ENCODE data around the gene MIX23. TPM values are rescaled to one million over a fixed set of nuclear protein-coding genes. Genes with fewer than 3 reads are reported as not detected.

The MIX23 gene
- total and polyA plus RNA-seq, 10 of the 15 experiments (the other 5 are each of a cell fraction or from before 2014, with no cell fraction given): 30.0 to 176 (median 62.4) TPM

- TF ChIP-seq BCL3 (IDR thresholded peaks at IDR 0.05; ENCODE audit: borderline replicate concordance, insufficient read depth, low read depth, low read length, poor library complexity, severe bottlenecking) (no peak), DPF2 (IDR thresholded peaks at IDR 0.05) (peak; percentile 18; the same call in 1 of the 2 replicates), IRF4 (IDR thresholded peaks at IDR 0.05; ENCODE audit: low read depth, low read length) (no peak), HDAC2 (IDR thresholded peaks at IDR 0.05) (no peak), PAX5 (IDR thresholded peaks at IDR 0.05; ENCODE audit: borderline replicate concordance, low read depth, low read length) (no peak), ZBED1 (IDR thresholded peaks at IDR 0.05; ENCODE audit: borderline replicate concordance) (no peak), SMAD5 (IDR thresholded peaks at IDR 0.05; ENCODE audit: low read depth) (no peak)
Measured at GRCh38 chr3:122325769-122326168, 57.3 kb downstream of the MIX23 start (continued).

- POLR2A ChIA-PET: interaction anchor here (1.0 to 1.4 kb wide), 5 partner anchors 13 to 60 kb away, joined by 3 to 5 read pairs (median 3); partner anchors contain the start of gene FAM162A
Measured at GRCh38 chr3:122324871-122325323, 58.1 kb downstream of the MIX23 start, which contains the start of gene CSTA. CSTA (plus strand) TSS chr3:122325248; CDS start chr3:122325293, 45 bp downstream.

More at GRCh38 chr3:122324871-122325323, 58.1 kb downstream of the MIX23 start, which contains the start of gene CSTA:
- no peaks in the 10 kb centered on the region for H3K79me2 ChIP-seq (ENCODE audit: control insufficient read depth, insufficient read depth, low read length)
- H3K27me3 ChIP-seq (replicated peaks in 1 of 2; ENCODE audit: control insufficient read depth in 2 of 2, insufficient read depth in 2 of 2, low read length in 1 of 2): no peaks in the 10 kb centered on the region
- H2AFZ ChIP-seq (ENCODE audit: control insufficient read depth, low read depth, low read length): peak within 1 kb of the TSS; percentile 26
- FAIRE-seq: no peak
- no peaks in the 10 kb centered on the region; the same call in 2 of the 3 replicates for H3K9me3 ChIP-seq (replicated peaks; ENCODE audit: control insufficient read depth, insufficient read depth, low read length)
- H4K20me1 ChIP-seq (ENCODE audit: control insufficient read depth, insufficient read depth): no peaks in the 10 kb centered on the region
- no peak for ATAC-seq
- H3K27ac ChIP-seq (ENCODE audit: control insufficient read depth, insufficient read depth): no peak within 1 kb of the TSS
- peaks cover 37% of the 10 kb centered on the region for H3K4me1 ChIP-seq (ENCODE audit: control insufficient read depth, insufficient read depth, low read length)
- intact Hi-C loops (cut with micrococcal nuclease; ENCODE audit: unreplicated experiment): no loop called here
- H3K9ac ChIP-seq (ENCODE audit: control insufficient read depth, insufficient read depth, low read length): no peak within 1 kb of the TSS
- SMC1A ChIA-PET (ENCODE audit: uncharacterized antibody, unreplicated experiment): interaction anchor here (0.7 to 3.4 kb wide), 9 partner anchors 11 to 288 kb away, joined by 3 to 25 read pairs (median 4); partner anchors contain the start of gene FAM162A
- peak within 1 kb of the TSS; percentile 47 for H3K4me2 ChIP-seq (ENCODE audit: control insufficient read depth, insufficient read depth)
- RAD21 ChIA-PET (ENCODE audit: unreplicated experiment): interaction anchor here (0.8 to 2.0 kb wide), 3 partner anchors 19 to 40 kb away, joined by 3 to 6 read pairs (median 4); no protein-coding TSS in a partner anchor
- CTCF ChIA-PET: interaction anchor here (1.0 to 2.4 kb wide), 4 partner anchors 19 to 222 kb away, joined by 3 to 15 read pairs (median 5); no protein-coding TSS in a partner anchor
- no peak for DNase-seq (ENCODE audit: low read depth, low spot score)
- no TSS peak for BruUV-seq (replicated peaks)
- H3K4me3 ChIP-seq: no peak within 1 kb of the TSS
- in situ Hi-C loops (cut with MboI): no loop called here
- 67% methylated on average over 6 of the region's 6 CpGs for WGBS (ENCODE audit: insufficient coverage, insufficient replicate concordance, low lambda C conversion rate, missing lambda C conversion rate)
- no peaks in the 10 kb centered on the region for H3K36me3 ChIP-seq (ENCODE audit: control insufficient read depth in 2 of 2, insufficient read depth in 2 of 2, low read length in 1 of 2)
- TF ChIP-seq E4F1 (IDR thresholded peaks at IDR 0.05; ENCODE audit: borderline replicate concordance, partially characterized antibody) (no peak), ELK1 (IDR thresholded peaks at IDR 0.05; ENCODE audit: low read depth, low read length) (no peak), ZNF592 (IDR thresholded peaks at IDR 0.05) (no peak), ZNF622 (IDR thresholded peaks at IDR 0.05) (no peak), POLR2A (IDR thresholded peaks at IDR 0.05; ENCODE audit: low read depth, low read length) (no peak)

Measured in GM12878 (cell line).